HL-60 (cell line): ENCODE data around the gene VWA1.

Source experiments
- POLR2AphosphoS5 ChIP-seq: IDR thresholded peaks from 2 replicates; pipeline ENCODE4 v1.6.1; 2012; ENCODE audit warnings: low read depth
- TF ChIP-seq, protein P1 (sequence below): IDR thresholded peaks from one replicate; pipeline ENCODE4 v1.5.1; 2011; ENCODE audit warnings: low read length, control low read depth, inconsistent platforms; ENCODE audit not compliant: insufficient read depth
- TF ChIP-seq, protein P2 (sequence below): IDR thresholded peaks from 2 replicates; pipeline ENCODE4 v1.6.1; 2012; ENCODE audit warnings: low read depth; ENCODE audit not compliant: insufficient replicate concordance

DNA sequence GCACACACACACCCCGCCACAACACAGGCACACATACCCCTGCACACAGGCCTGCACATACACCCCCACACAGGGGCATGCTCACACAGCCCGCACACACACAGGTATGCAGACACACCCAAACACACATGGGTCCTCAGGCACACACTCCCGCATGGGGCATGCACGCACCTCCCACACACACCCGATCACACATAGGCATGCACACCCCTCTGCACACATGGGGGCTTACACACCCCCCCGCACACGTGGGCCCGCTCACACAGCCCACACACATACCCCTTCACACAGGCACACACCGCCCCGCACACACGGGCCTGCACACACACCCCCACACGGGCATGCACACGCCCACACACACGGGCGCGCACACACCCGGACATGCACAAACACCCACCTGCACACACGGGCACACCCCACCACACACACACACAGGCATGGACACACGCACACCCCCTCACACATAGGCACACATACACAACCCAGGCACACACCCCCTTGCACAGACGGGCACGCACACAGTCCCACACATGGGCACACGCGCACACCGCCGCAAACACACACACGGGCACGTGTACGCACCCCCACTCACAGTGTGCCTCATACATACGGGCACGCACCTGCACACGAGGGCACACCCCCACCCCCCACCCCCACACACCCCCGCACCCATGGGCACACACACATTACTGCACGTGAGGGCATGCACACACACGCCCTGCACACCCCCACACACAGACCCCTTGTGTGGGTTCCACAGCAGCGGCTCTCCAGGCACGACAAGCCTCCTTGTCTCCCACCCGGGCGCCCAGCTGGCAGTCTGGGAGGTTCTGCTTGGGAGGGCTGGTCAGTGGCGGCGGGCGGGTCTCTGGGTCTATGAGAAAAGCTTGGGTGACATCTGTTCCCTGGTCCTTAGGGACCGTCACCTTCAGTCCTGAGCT lies 44.3 kb downstream of the VWA1 start:
- TF ChIP-seq, protein P1, sequence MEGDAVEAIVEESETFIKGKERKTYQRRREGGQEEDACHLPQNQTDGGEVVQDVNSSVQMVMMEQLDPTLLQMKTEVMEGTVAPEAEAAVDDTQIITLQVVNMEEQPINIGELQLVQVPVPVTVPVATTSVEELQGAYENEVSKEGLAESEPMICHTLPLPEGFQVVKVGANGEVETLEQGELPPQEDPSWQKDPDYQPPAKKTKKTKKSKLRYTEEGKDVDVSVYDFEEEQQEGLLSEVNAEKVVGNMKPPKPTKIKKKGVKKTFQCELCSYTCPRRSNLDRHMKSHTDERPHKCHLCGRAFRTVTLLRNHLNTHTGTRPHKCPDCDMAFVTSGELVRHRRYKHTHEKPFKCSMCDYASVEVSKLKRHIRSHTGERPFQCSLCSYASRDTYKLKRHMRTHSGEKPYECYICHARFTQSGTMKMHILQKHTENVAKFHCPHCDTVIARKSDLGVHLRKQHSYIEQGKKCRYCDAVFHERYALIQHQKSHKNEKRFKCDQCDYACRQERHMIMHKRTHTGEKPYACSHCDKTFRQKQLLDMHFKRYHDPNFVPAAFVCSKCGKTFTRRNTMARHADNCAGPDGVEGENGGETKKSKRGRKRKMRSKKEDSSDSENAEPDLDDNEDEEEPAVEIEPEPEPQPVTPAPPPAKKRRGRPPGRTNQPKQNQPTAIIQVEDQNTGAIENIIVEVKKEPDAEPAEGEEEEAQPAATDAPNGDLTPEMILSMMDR: no peak
- TF ChIP-seq POLR2AphosphoS5: no peak; the same call in 1 of the 2 replicates
- TF ChIP-seq, protein P2, sequence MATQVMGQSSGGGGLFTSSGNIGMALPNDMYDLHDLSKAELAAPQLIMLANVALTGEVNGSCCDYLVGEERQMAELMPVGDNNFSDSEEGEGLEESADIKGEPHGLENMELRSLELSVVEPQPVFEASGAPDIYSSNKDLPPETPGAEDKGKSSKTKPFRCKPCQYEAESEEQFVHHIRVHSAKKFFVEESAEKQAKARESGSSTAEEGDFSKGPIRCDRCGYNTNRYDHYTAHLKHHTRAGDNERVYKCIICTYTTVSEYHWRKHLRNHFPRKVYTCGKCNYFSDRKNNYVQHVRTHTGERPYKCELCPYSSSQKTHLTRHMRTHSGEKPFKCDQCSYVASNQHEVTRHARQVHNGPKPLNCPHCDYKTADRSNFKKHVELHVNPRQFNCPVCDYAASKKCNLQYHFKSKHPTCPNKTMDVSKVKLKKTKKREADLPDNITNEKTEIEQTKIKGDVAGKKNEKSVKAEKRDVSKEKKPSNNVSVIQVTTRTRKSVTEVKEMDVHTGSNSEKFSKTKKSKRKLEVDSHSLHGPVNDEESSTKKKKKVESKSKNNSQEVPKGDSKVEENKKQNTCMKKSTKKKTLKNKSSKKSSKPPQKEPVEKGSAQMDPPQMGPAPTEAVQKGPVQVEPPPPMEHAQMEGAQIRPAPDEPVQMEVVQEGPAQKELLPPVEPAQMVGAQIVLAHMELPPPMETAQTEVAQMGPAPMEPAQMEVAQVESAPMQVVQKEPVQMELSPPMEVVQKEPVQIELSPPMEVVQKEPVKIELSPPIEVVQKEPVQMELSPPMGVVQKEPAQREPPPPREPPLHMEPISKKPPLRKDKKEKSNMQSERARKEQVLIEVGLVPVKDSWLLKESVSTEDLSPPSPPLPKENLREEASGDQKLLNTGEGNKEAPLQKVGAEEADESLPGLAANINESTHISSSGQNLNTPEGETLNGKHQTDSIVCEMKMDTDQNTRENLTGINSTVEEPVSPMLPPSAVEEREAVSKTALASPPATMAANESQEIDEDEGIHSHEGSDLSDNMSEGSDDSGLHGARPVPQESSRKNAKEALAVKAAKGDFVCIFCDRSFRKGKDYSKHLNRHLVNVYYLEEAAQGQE: no peak
